NCI-H2029 (cell line): ENCODE results near the gene UVRAG.
A peak's percentile ranks its signal among the peaks of the same experiment; 100 is the strongest.

Source experiments
- DNase-seq: peaks from one replicate; lab custom pipeline; 2025; lab: John Stamatoyannopoulos, UW

UVRAG gene

DNA sequence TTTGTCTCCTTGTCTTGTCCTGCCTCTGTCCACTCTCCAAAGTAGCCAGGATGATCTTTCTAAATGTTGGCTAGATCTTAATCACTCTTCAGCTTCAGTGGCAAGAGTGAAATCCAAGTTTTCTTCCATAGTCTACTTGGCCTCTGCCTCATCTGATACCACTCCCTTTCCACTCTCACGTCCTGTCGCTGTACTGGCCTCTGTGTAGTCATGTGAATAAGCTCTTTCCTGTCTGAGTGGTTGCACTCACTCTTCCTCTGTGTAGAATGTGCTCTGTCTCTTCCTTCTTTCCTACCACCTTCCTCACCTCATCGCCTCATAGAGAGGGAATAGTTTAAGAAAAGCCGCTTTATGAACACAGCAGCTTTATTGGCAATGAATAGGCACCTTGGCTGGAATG, 304.8 kb downstream of the UVRAG start:
- DNase-seq, result no peak

GRCh38 chr11:76120513-76121101, 305.6 kb downstream of the UVRAG start:
- DNase-seq, result no peak

GRCh38 chr11:76123248-76123647, 308.2 kb downstream of the UVRAG start:
- no peak for DNase-seq

DNA sequence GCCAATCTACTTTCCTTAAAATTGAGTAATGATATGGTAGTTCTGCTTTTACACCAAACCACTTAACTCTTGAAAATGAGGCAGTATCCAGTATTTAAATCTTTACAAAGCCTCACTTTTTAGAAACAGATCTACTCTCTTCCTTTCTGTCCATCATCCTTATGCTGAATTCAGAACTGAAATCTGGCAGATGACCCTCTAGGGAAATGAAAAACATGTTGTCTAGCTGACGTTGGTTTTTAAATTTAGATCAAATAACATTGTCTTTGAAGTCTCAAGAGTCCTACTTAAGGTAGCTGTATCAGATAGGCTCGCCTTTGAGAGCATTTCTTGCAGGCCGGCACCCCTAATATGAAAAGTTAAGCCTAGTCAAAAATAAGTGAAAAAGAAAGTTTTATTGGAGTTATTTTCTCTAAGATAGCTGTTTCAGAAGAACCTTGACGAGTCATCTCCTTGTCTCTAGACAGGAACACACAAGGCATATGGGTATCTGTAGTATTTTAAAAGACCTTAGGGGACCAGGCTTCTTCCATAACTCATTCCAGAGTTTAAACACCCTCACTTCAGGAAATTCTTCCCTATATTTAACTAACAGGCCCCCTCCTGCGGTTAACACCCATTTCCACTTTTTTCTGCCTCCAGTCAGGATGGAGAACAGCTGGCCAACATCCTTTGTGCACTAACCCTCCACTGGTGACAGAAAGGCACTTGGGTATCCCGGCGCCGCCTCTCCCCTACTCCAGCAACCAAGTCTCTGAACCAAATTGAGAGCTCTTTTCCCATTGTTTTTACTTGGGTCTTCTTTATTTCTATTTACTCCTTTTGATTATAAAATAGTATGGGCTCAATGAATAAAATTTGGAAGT, 310.1 kb downstream of the UVRAG start:
- DNase-seq, result no peak

DNA sequence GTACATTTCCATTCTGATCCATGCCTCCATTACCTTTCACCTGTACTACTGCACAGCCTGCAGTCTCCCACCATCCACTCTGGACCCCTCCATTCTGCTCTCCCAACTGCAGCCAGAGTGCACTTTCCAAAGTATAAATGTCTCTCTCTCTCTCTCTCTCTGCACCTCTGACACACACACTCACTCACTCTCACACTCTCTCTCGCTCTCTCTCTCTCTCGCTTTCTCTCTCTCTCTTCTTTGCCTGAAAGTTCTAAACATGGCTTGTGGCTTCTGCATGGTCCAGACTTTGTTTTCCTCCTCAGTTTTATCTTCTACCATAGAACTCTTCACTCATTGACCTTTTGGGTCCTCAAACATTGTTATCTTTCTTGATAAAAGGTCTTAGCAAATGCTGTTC, 314.7 kb downstream of the UVRAG start:
- DNase-seq, result no peak

- DNase-seq, result no peak
These were observed 316.1 kb downstream of the UVRAG start for GRCh38 chr11:76131142-76131541.

- DNase-seq, result no peak
These were observed 316.9 kb downstream of the UVRAG start for GRCh38 chr11:76131671-76132631.

- no peak for DNase-seq
These were observed 319.2 kb downstream of the UVRAG start for GRCh38 chr11:76134239-76134638.

GRCh38 chr11:76135491-76135890, 320.5 kb downstream of the UVRAG start:
- DNase-seq, result no peak

- DNase-seq, result no peak
These were observed 324.3 kb downstream of the UVRAG start for GRCh38 chr11:76139314-76139713.

DNA sequence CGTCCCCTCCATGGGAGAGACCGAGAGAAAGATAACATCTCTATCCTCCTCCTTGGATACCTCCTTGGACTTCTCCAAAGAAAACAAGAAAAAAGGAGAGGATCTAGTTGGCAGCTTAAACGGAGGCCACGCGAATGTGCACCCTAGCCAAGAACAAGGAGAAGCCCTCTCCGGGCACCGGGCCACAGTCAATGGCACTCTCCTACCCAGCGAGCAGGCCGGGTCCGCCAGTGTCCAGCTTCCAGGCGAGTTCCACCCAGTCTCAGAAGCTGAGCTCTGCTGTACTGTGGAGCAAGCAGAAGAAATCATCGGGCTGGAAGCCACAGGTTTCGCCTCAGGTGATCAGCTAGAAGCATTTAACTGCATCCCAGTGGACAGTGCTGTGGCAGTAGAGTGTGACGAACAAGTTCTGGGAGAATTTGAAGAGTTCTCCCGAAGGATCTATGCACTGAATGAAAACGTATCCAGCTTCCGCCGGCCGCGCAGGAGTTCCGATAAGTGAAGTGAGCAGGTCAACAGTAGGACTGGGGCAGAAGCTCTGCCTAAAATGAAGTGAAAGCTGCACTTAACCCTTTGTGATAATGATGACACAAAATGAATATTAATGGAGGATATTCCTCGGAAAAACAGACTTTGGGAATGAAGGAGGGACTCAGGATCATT, 326.0 kb downstream of the UVRAG start:
- no peak for DNase-seq

DNA sequence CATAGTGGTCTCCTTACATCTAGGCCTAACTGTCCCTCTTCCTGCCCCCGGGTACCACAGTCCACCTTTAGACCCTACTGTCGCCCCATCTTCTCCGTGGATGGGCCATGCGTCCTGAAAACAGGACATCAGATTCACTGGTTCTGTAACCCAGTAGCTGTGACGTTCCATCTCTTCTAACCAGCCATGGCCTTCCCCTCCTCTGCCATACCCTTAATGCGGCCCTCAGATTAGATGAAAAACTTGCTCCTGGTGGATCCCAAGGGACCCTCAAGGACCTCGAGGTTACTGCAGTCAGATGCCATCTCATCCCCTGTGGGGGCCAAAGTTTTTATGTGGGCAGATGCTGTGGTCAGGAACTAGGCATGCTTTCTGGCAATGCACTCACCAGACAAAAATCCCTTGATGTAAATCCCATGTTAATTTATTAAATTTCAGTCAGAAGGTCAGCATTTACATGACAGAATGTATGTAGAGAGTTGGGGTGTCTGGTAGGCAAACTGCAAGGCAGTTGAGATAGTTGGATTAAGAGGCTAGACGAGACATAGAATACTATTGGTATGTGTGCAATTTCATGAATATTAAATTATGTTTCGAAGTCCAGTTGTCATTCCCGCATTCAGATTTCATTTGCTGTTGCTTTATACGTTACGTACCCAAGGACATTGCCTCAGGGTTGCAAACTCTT, 327.0 kb downstream of the UVRAG start:
- no peak for DNase-seq

DNA sequence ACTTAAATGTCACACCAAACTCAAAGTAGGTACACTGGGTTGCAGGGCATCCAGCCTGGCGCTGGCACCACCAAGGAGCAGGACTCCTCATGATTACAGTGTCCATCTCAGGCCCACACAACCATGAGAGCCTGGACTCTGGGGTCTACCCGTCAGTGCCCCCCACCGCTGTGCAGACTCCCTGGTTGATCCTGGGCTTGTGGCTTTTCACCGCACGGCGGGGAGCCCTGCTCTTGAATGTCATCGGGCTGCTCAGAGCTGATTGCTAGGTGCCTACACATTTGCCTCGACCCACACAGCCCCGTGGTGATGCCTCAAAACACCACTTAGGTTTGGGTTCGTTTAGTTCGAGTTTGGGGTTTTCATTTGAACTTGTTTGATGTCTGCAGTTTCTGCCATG, 328.3 kb downstream of the UVRAG start:
- DNase-seq, result no peak

GRCh38 chr11:76147106-76147740, 332.2 kb downstream of the UVRAG start:
- no peak for DNase-seq

- DNase-seq, result no peak
These were observed 333.2 kb downstream of the UVRAG start for GRCh38 chr11:76148231-76148630.

DNA sequence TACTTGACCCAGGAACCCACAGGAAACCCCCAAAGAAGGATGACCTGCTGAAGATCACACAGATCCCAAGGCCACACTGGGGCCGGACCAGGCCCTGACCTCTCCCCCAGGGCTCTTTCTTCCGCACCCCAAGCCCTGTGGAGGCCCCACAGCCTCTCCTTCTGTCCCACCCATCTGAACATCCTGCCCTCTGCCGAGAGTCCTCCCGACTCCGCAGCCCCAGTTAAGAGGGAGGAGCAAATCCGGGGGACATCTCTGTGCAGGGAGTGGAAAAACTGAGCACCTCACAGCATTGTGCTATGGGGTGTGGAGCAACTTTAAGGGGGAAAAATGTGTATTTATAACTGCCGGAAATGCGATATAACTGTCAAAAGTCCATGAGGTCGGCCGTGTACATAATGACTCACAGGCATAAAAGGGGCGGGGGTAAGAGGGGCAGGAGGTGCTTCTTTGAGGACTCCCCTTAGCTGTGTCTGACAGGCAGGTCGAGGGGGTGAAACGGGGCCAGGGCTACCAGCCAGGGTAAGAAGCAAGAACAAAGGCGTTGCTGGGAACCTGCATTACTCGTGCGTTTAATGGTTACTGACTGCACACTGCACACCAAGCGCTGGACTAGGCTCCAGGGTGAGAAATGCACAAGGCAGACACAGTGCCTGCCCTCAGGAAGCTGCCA, 334.1 kb downstream of the UVRAG start:
- peak; percentile 28 for DNase-seq

DNA sequence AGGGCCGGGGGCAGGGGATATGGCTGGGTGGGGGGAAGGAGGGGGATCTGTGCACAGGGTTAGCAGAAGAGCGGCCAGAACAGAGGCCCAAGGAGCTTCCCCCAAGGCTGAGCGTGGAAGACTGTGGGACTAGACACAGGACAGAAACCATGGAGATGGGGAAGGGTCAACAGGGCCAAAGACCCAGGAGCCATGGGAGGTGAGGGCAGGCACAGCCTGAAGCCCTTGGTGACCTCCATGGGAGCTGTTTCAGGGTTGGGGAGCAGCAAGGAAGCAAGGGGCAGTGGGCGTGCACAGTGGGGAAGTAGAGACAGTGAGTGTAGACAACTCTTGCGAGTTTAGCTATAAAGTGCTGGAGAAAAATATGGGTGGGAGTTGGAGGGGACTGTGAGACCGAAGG, 334.7 kb downstream of the UVRAG start:
- no peak for DNase-seq

- DNase-seq, result no peak
These were observed 335.1 kb downstream of the UVRAG start for GRCh38 chr11:76150141-76150540.

DNA sequence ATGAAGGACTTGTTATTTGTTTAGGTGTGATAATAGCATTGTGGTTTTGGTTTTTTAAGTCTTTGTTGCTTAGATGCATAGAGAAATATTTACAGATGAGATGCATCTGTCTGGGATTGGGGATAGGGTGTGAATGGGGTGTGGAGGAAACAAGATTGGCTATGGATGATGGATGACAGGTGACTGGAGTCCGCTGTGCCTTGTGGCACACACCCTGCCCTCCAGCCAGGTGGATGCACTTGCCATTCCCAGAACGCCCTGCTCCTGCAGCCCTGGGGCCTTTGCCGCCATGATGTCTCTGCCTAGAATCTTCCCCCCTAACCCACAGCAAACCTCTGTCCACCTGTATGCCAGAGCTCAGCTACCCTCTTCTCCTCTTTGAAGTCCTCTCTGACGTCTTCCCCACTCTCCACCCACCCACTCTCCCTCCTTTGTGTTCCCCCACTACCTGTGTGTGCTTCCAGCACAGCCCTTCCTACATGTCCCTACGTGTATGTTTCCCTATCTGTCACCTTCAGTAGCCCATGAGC, 336.6 kb downstream of the UVRAG start:
- peak; percentile 82 for DNase-seq

GRCh38 chr11:76152086-76152681, 337.2 kb downstream of the UVRAG start:
- no peak for DNase-seq
